Neural cell (in vitro differentiated cells): Measurements from ENCODE around the gene FBXO2.

ENCODE experiments used
- POLR2AphosphoS5 ChIP-seq: IDR thresholded peaks from 2 replicates; pipeline ENCODE4 v1.6.1; 2012
- RAD21 ChIP-seq: fragments of 450-650 bp; conservative IDR thresholded peaks from 2 replicates; pipeline ENCODE4 v1.6.1; 2014; ENCODE audit warnings: antibody characterized with exemption, mild to moderate bottlenecking, moderate library complexity
- SMC3 ChIP-seq: fragments of 450-650 bp; conservative IDR thresholded peaks from 2 replicates; pipeline ENCODE4 v1.6.1; 2014; ENCODE audit warnings: antibody characterized with exemption, mild to moderate bottlenecking, moderate library complexity; ENCODE audit not compliant: poor library complexity
- TF ChIP-seq, protein P1 (sequence below): fragments of 450-650 bp; IDR thresholded peaks from 2 replicates; pipeline ENCODE4 v1.5.1; 2014; ENCODE audit warnings: antibody characterized with exemption, mild to moderate bottlenecking, moderate library complexity; ENCODE audit not compliant: poor library complexity, severe bottlenecking

DNA sequence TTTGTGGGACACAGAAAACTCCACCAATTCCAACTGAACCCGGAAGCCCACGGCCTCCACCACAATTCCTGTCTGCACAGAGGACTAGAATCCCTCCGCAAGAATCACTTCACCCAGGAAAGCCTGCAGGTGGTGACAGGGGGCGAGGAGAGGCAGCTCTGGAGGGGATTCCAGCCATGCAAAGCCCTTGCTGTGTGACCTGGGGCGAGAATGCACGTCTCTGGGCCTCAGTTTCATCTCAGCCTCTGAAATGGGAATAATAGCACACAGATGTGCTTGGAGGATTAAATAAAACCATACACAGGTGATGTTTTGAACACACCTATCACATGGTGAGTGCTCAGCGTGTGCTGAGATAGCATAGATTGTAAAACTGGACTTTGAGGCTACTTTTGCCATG lies 14.1 kb downstream of the FBXO2 start:
- TF ChIP-seq POLR2AphosphoS5 (no peak), SMC3 (no peak), RAD21 (no peak)
- TF ChIP-seq, protein P1, sequence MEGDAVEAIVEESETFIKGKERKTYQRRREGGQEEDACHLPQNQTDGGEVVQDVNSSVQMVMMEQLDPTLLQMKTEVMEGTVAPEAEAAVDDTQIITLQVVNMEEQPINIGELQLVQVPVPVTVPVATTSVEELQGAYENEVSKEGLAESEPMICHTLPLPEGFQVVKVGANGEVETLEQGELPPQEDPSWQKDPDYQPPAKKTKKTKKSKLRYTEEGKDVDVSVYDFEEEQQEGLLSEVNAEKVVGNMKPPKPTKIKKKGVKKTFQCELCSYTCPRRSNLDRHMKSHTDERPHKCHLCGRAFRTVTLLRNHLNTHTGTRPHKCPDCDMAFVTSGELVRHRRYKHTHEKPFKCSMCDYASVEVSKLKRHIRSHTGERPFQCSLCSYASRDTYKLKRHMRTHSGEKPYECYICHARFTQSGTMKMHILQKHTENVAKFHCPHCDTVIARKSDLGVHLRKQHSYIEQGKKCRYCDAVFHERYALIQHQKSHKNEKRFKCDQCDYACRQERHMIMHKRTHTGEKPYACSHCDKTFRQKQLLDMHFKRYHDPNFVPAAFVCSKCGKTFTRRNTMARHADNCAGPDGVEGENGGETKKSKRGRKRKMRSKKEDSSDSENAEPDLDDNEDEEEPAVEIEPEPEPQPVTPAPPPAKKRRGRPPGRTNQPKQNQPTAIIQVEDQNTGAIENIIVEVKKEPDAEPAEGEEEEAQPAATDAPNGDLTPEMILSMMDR = no peak
